SK-N-SH (cell line): ENCODE results near the gene BBS9. TPM values are rescaled to one million over a fixed set of nuclear protein-coding genes. Genes with fewer than 3 reads are reported as not detected.
"Not testable (repeated sequence)": the region's sequence is repeated elsewhere in the genome, so short reads cannot be mapped to it uniquely, and the experiment has no call there.

ENCODE experiments used
- CTCF ChIA-PET: fragments of 300-600, 350-600 bp; formaldehyde crosslinking; extraction: SDS; loops from one replicate; lab custom pipeline; 2021; lab: Yijun Ruan, JAX
- POLR2A ChIA-PET: fragments of 350-600 bp; sonication (Branson Sonifier 250); formaldehyde crosslinking; extraction: SDS; loops from one replicate; lab custom pipeline; 2020; ENCODE audit warnings: antibody characterized with exemption, inconsistent platforms; lab: Yijun Ruan, JAX
- DNase-seq: peaks from one replicate; pipeline ENCODE4 v3.0.0; 2012
- H2AFZ ChIP-seq: fragments of 200-600 bp; sonication (generic); 2 replicates; pipeline ENCODE4 v1.8.1; 2016; ENCODE audit warnings: antibody characterized with exemption, mild to moderate bottlenecking, low read depth
- H3F3A ChIP-seq: fragments of 200-600 bp; sonication (generic); replicated peaks from 2 replicates; pipeline ENCODE3; 2016; ENCODE audit warnings: antibody characterized with exemption, mild to moderate bottlenecking; ENCODE audit not compliant: insufficient read depth
- H3K27ac ChIP-seq, 2 experiments: fragments of 200-500 bp in 1 of 2; fragments of 200-600 bp in 1 of 2; sonication (Bioruptor generic) in 1 of 2; sonication (generic), shearing (Covaris generic) in 1 of 2; 2 replicates each; pipeline versions ENCODE4 v1.5.1 to v1.6.1; 2014 to 2016; ENCODE audit warnings: low read depth in 2 of 2, inconsistent platforms in 1 of 2, low read length in 1 of 2, mild to moderate bottlenecking in 1 of 2, mixed read lengths in 1 of 2
- H3K27me3 ChIP-seq: fragments of 200-600 bp; sonication (generic), shearing (Covaris generic); 2 replicates; pipeline ENCODE4 v1.6.1; 2016; ENCODE audit warnings: mixed run types; ENCODE audit not compliant: insufficient read depth
- H3K36me3 ChIP-seq, 2 experiments: fragments of 200-500 bp in 1 of 2; fragments of 200-600 bp in 1 of 2; sonication (Bioruptor generic) in 1 of 2; sonication (generic) in 1 of 2; replicated peaks in 1 of 2; 2 replicates each; pipeline versions ENCODE3 to v1.5.1; 2014 to 2016; ENCODE audit warnings: low read length in 1 of 2, mild to moderate bottlenecking in 1 of 2; ENCODE audit not compliant: insufficient read depth in 2 of 2, control insufficient read depth in 1 of 2
- H3K4me1 ChIP-seq, 2 experiments: fragments of 200-500 bp in 1 of 2; fragments of 200-600 bp in 1 of 2; sonication (Bioruptor generic) in 1 of 2; sonication (generic), shearing (Covaris generic) in 1 of 2; 2 replicates each; pipeline versions ENCODE4 v1.5.1 to v1.6.1; 2014 to 2016; ENCODE audit warnings: low read depth in 1 of 2, low read length in 1 of 2, mixed run types in 1 of 2; ENCODE audit not compliant: insufficient read depth in 2 of 2, control insufficient read depth in 1 of 2
- H3K4me2 ChIP-seq: fragments of 200-600 bp; sonication (generic), shearing (Covaris generic); 2 replicates; pipeline ENCODE4 v1.6.1; 2017; ENCODE audit warnings: mixed run types
- H3K4me3 ChIP-seq, 2 experiments: fragments of 200-500 bp in 1 of 2; fragments of 200-600 bp in 1 of 2; sonication (Bioruptor generic) in 1 of 2; sonication (generic), shearing (Covaris generic) in 1 of 2; 2 replicates each; pipeline versions ENCODE4 v1.5.1 to v1.8.1; 2014 to 2016; ENCODE audit warnings: low read depth in 2 of 2, inconsistent platforms in 1 of 2, low read length in 1 of 2, mild to moderate bottlenecking in 1 of 2, mixed read lengths in 1 of 2, moderate library complexity in 1 of 2
- H3K79me2 ChIP-seq: fragments of 200-600 bp; sonication (generic); 2 replicates; pipeline ENCODE4 v1.8.1; 2017; ENCODE audit warnings: mild to moderate bottlenecking; ENCODE audit not compliant: insufficient read depth
- H3K9ac ChIP-seq: fragments of 200-600 bp; sonication (generic); 2 replicates; pipeline ENCODE4 v1.6.1; 2017; ENCODE audit warnings: mixed run types
- H3K9me2 ChIP-seq: fragments of 200-600 bp; sonication (generic); 2 replicates; pipeline ENCODE4 v1.6.1; 2017; ENCODE audit warnings: mixed run types
- H3K9me3 ChIP-seq: fragments of 200-600 bp; sonication (generic); 2 replicates; pipeline ENCODE4 v1.6.1; 2017; ENCODE audit warnings: mixed run types, mild to moderate bottlenecking, moderate library complexity
- H4K20me1 ChIP-seq: fragments of 200-600 bp; sonication (generic); 2 replicates; pipeline ENCODE4 v1.6.1; 2017; ENCODE audit warnings: mild to moderate bottlenecking, mixed run types; ENCODE audit not compliant: insufficient read depth
- EZH2phosphoT487 ChIP-seq: fragments of 200-600 bp; sonication (generic); IDR thresholded peaks from 2 replicates; pipeline ENCODE4 v1.6.1; 2017; ENCODE audit warnings: low read depth, mixed run types, mild to moderate bottlenecking, antibody characterized with exemption, moderate library complexity, borderline replicate concordance
- FOSL2 ChIP-seq: IDR thresholded peaks from 2 replicates; pipeline ENCODE4 v1.4.0; 2012; ENCODE audit warnings: low read depth, mild to moderate bottlenecking, moderate library complexity, borderline replicate concordance
- GABPA ChIP-seq: IDR thresholded peaks from 2 replicates; pipeline ENCODE4 v1.4.0; 2012; ENCODE audit warnings: low read depth, mild to moderate bottlenecking
- NRF1 ChIP-seq: IDR thresholded peaks from 2 replicates; pipeline ENCODE4 v1.6.1; 2012; ENCODE audit warnings: low read depth, mild to moderate bottlenecking, low read length
- TAF1 ChIP-seq: IDR thresholded peaks from 2 replicates; pipeline ENCODE4 v1.6.1; 2012; ENCODE audit warnings: low read depth, mild to moderate bottlenecking, low read length, moderate library complexity, borderline replicate concordance
- TCF12 ChIP-seq: IDR thresholded peaks from 2 replicates; pipeline ENCODE4 v1.4.0; 2012
- WGBS: methylation state at CpG from one replicate; pipeline ENCODE4 v1.1.6; 2017; ENCODE audit warnings: low lambda C conversion rate; 5-methylcytosine and 5-hydroxymethylcytosine counted together
- polyA plus RNA-seq, 3 experiments: library from polyadenylated mRNA; depleted of rRNA; stranded (reverse); fragments of >200 nt; gene quantifications; 2 replicates each; pipeline ENCODE4 v1.2.3, GENCODE V29; 2012
- TF ChIP-seq, protein P1 (sequence below): fragments of 150-350 bp; IDR thresholded peaks from 2 replicates; pipeline ENCODE4 v1.6.1; 2017; ENCODE audit warnings: antibody characterized with exemption, low read length, low read depth, borderline replicate concordance
- TF ChIP-seq, protein P2 (sequence below): IDR thresholded peaks from 2 replicates; pipeline ENCODE4 v1.4.0; 2012; ENCODE audit warnings: low read depth

Gene BBS9
- polyA plus RNA-seq, 1 of the 3 experiments (the other 2 are of a cell fraction) = 7.5 TPM

DNA sequence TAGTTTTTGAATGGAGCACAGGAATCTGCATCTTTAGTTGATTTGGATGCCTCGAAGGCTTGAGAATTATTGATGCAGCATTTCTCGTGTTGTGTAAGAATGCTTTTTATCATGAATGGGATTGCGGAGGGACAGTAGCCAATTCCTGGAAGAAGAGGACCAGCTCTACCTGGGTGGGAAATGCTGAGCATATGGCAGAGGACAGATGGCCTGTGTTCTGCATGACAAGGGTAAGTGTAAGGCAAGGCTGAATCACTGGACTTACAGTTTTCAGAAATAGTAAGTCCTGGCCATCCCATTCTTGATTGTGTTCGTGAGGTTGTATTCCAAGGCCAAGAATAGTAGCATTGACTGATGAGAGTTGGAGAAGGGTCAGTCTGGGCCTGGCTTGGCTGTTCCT is 36.1 kb upstream of the BBS9 start:
- Histone ChIP-seq H3K79me2 (no peaks in the 10 kb centered on the region), H3K36me3 (peaks cover 35 to 38% of the 10 kb centered on the region in 2 experiments), H3K9ac (no peak overlapping the region), H3K4me3 (no peak overlapping the region), H3F3A (peaks cover 5% of the 10 kb centered on the region), H4K20me1 (no peaks in the 10 kb centered on the region), H3K27me3 (no peaks in the 10 kb centered on the region), H3K27ac (no peak overlapping the region), H2AFZ (no peak overlapping the region), H3K4me1 (no peaks in the 10 kb centered on the region), H3K9me2 (no peaks in the 10 kb centered on the region), H3K4me2 (no peak overlapping the region), H3K9me3 (no peaks in the 10 kb centered on the region)
- ChIA-PET CTCF (interaction anchor here (2.4 kb wide), 1 partner anchor 15 kb away, joined by 13 read pairs; the partner anchor contains the start of gene RP9), POLR2A (no interaction called here)
- 97% methylated on average over 4 of the region's 4 CpGs for WGBS
- TF ChIP-seq EZH2phosphoT487 (no peak), GABPA (no peak), TAF1 (no peak), NRF1 (no peak), TCF12 (no peak), FOSL2 (no peak)
- TF ChIP-seq, protein P1, sequence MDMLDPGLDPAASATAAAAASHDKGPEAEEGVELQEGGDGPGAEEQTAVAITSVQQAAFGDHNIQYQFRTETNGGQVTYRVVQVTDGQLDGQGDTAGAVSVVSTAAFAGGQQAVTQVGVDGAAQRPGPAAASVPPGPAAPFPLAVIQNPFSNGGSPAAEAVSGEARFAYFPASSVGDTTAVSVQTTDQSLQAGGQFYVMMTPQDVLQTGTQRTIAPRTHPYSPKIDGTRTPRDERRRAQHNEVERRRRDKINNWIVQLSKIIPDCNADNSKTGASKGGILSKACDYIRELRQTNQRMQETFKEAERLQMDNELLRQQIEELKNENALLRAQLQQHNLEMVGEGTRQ = no peak
- TF ChIP-seq, protein P2, sequence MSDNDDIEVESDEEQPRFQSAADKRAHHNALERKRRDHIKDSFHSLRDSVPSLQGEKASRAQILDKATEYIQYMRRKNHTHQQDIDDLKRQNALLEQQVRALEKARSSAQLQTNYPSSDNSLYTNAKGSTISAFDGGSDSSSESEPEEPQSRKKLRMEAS = no peak
- DNase-seq = no peak

DNA sequence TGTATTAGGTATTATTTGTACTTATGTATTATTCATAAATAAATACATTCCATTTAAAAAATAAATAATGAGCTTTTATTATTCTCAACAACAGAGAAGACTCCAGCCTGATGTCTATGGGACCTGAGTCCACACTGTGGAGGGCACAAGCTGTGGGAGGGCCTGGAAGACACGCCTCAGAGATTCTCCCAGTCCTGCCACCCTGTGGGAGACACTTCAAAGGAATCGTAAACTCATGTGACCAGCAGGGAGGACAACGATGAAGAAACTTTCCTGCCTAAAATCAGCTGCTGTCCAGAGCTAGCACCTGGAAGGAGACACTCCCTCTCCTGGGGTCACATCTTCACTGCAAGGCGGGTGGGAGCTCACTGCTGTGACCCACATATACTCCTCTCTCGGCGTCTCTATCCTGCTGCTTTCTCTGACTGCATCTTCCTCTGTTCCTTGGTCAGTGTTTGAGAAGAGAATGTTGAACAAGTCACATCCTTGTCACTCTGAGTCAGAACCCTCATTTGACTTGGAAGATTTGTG is 34.6 kb upstream of the BBS9 start:
- H3K79me2 ChIP-seq, H3F3A ChIP-seq, H2AFZ ChIP-seq, H3K27ac ChIP-seq, H3K27me3 ChIP-seq, H3K9me2 ChIP-seq, H3K4me2 ChIP-seq, H3K4me1 ChIP-seq, DNase-seq, H3K9me3 ChIP-seq, H3K4me3 ChIP-seq, H4K20me1 ChIP-seq, POLR2A ChIA-PET, H3K9ac ChIP-seq: not testable (repeated sequence)
- CTCF ChIA-PET = interaction anchor here (1.0 to 1.3 kb wide), 2 partner anchors 12 to 14 kb away, joined by 3 to 4 read pairs; partner anchors contain the start of gene RP9
- peaks cover 50 to 53% of the 10 kb centered on the region in 2 experiments for H3K36me3 ChIP-seq
- 89% methylated on average over 4 of the region's 6 CpGs for WGBS
